ENCODE data around the gene NKD2. TPM values are rescaled to one million over a fixed set of nuclear protein-coding genes. Genes with fewer than 3 reads are reported as not detected.
A peak's percentile ranks its signal among the peaks of the same experiment; 100 is the strongest.

The NKD2 gene
- polyA plus RNA-seq, 2 of the 4 experiments (the other 2 are of a cell fraction), result 1.2 to 4.2 TPM

DNA sequence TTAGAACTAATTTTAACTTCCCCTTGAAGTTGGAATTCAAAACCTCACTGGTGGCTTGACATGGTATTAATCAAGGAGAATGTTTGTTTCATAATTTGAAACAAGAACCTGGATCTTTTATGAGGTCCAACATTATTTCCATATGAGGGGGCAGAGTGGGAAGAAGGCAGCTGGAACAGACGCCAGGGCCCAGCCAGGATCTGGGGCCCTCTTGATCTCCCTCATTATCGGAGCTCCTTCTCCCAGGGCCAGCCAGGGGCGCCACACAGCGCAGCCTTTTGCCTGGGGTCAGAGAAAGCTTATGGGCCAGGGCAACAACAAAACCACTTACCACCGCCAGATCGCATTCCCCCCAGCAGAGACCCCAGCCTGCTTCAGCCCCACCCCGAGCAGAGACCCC, 27.1 kb upstream of the NKD2 start:
- TF ChIP-seq FOXS1 (CRISPR knock-in tag; IDR thresholded peaks at IDR 0.05) (no peak), PHF8 (IDR thresholded peaks at IDR 0.05; ENCODE audit: borderline replicate concordance, low read depth) (no peak), FOSB (CRISPR knock-in tag; IDR thresholded peaks at IDR 0.05) (no peak), ZFP36 (IDR thresholded peaks at IDR 0.05; ENCODE audit: borderline replicate concordance, partially characterized antibody) (no peak), TP53 (CRISPR knock-in tag; IDR thresholded peaks at IDR 0.05) (no peak), CBX8 (IDR thresholded peaks at IDR 0.05) (no peak), NR3C1 (IDR thresholded peaks at IDR 0.05) (no peak), KDM1A (IDR thresholded peaks at IDR 0.05; ENCODE audit: low read depth) (no peak), NFE2L2 (conservative IDR thresholded peaks at IDR 0.05; ENCODE audit: low read length) (no peak), POLR2A (IDR thresholded peaks at IDR 0.05; ENCODE audit: low read length) (no peak), CHD2 (IDR thresholded peaks at IDR 0.05; ENCODE audit: low read length, partially characterized antibody) (no peak), NPAS2 (CRISPR knock-in tag; IDR thresholded peaks at IDR 0.05; ENCODE audit: borderline replicate concordance) (no peak), USF2 (IDR thresholded peaks at IDR 0.05) (no peak)
- TF ChIP-seq, protein P1, sequence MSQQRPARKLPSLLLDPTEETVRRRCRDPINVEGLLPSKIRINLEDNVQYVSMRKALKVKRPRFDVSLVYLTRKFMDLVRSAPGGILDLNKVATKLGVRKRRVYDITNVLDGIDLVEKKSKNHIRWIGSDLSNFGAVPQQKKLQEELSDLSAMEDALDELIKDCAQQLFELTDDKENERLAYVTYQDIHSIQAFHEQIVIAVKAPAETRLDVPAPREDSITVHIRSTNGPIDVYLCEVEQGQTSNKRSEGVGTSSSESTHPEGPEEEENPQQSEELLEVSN (IDR thresholded peaks at IDR 0.05; ENCODE audit: borderline replicate concordance, low read depth), result no peak
- TF ChIP-seq, protein P2, sequence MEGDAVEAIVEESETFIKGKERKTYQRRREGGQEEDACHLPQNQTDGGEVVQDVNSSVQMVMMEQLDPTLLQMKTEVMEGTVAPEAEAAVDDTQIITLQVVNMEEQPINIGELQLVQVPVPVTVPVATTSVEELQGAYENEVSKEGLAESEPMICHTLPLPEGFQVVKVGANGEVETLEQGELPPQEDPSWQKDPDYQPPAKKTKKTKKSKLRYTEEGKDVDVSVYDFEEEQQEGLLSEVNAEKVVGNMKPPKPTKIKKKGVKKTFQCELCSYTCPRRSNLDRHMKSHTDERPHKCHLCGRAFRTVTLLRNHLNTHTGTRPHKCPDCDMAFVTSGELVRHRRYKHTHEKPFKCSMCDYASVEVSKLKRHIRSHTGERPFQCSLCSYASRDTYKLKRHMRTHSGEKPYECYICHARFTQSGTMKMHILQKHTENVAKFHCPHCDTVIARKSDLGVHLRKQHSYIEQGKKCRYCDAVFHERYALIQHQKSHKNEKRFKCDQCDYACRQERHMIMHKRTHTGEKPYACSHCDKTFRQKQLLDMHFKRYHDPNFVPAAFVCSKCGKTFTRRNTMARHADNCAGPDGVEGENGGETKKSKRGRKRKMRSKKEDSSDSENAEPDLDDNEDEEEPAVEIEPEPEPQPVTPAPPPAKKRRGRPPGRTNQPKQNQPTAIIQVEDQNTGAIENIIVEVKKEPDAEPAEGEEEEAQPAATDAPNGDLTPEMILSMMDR (IDR thresholded peaks at IDR 0.05), result no peak
- Histone ChIP-seq H3K9me3 (0 out of 3 replicates have a peak, but pooled peaks cover 6% of the 10 kb centered on the region), H3K4me1 (no peaks in the 10 kb centered on the region), H3K27ac (no peak overlapping the region), H3K4me3 (no peak overlapping the region), H3K4me2 (no peak overlapping the region)
- FAIRE-seq, result no peak
- POLR2A ChIA-PET, result no interaction called here
- CTCF ChIA-PET, result interaction anchor here (0.7 to 2.5 kb wide), 11 partner anchors 9 to 186 kb away, joined by 3 to 20 read pairs (median 4); no protein-coding TSS in a partner anchor
- no peak for DNase-seq (ENCODE audit: low read depth in 1 of 2, low spot score in 1 of 2)
- ATAC-seq, result 0 out of 6 replicates have a peak, but pooled peaks of 1 of the 2 experiments have one; percentile 22
- WGBS (ENCODE audit: missing lambda C conversion rate), result 82% methylated on average over 6 of the region's 7 CpGs

GRCh38 chr5:982377-983237, 26.0 kb upstream of the NKD2 start:
- peak overlapping the region in 1 of 2 experiments; percentile 51; a peak in 2 of 6 replicates for H3K27ac ChIP-seq
- 56% methylated on average over 20 of the region's 27 CpGs for WGBS (ENCODE audit: missing lambda C conversion rate)
- TF ChIP-seq RAD21 (conservative IDR thresholded peaks at IDR 0.05 in 1 of 2, IDR thresholded peaks at IDR 0.05 in 1 of 2) (peak; percentile 51 to 52), NR3C1 (IDR thresholded peaks at IDR 0.05) (no peak), MAFK (IDR thresholded peaks at IDR 0.05; ENCODE audit: partially characterized antibody) (no peak), RARB (CRISPR knock-in tag; IDR thresholded peaks at IDR 0.05) (no peak), MYC (IDR thresholded peaks at IDR 0.05; ENCODE audit: borderline replicate concordance, low read length) (no peak), SMC3 (IDR thresholded peaks at IDR 0.05) (peak; percentile 59; the same call in 2 of the 3 replicates)
- TF ChIP-seq, protein P3, sequence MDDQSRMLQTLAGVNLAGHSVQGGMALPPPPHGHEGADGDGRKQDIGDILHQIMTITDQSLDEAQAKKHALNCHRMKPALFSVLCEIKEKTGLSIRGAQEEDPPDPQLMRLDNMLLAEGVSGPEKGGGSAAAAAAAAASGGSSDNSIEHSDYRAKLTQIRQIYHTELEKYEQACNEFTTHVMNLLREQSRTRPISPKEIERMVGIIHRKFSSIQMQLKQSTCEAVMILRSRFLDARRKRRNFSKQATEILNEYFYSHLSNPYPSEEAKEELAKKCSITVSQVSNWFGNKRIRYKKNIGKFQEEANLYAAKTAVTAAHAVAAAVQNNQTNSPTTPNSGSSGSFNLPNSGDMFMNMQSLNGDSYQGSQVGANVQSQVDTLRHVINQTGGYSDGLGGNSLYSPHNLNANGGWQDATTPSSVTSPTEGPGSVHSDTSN (IDR thresholded peaks at IDR 0.05), result no peak
- TF ChIP-seq, protein P2 (IDR thresholded peaks at IDR 0.05), result peak; percentile 46
- ChIA-PET POLR2A (no interaction called here), CTCF (interaction anchor here (0.7 to 2.5 kb wide), 18 partner anchors 8 to 185 kb away, joined by 3 to 20 read pairs (median 4); no protein-coding TSS in a partner anchor)
- no peaks in the 10 kb centered on the region for H3K4me1 ChIP-seq
- FAIRE-seq (no peak), ATAC-seq (peak; percentile 79 to 94), DNase-seq (ENCODE audit: low read depth in 1 of 2, low spot score in 1 of 2) (peak; percentile 38 to 65)
- no peak overlapping the region for H3K4me3 ChIP-seq
- H3K4me2 ChIP-seq, result no peak overlapping the region
- peaks cover 15% of the 10 kb centered on the region for H3K9me3 ChIP-seq

Data from A549 (cell line).